Measurements from ENCODE around the gene KCNK6.
"Not testable (repeated sequence)": the region's sequence is repeated elsewhere in the genome, so short reads cannot be mapped to it uniquely, and the experiment has no call there.

GRCh38 chr19:38362946-38363688 lies 43.5 kb downstream of the KCNK6 start:
- TF ChIP-seq, protein P1, sequence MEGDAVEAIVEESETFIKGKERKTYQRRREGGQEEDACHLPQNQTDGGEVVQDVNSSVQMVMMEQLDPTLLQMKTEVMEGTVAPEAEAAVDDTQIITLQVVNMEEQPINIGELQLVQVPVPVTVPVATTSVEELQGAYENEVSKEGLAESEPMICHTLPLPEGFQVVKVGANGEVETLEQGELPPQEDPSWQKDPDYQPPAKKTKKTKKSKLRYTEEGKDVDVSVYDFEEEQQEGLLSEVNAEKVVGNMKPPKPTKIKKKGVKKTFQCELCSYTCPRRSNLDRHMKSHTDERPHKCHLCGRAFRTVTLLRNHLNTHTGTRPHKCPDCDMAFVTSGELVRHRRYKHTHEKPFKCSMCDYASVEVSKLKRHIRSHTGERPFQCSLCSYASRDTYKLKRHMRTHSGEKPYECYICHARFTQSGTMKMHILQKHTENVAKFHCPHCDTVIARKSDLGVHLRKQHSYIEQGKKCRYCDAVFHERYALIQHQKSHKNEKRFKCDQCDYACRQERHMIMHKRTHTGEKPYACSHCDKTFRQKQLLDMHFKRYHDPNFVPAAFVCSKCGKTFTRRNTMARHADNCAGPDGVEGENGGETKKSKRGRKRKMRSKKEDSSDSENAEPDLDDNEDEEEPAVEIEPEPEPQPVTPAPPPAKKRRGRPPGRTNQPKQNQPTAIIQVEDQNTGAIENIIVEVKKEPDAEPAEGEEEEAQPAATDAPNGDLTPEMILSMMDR (IDR thresholded peaks at IDR 0.05): not testable (repeated sequence)
- TF ChIP-seq POLR2A (IDR thresholded peaks at IDR 0.05): not testable (repeated sequence)

All from lower leg skin (tissue), 3 donors.